Tibial nerve (tissue), 4 donors: ENCODE data around the gene SCAMP2. TPM values are rescaled to one million over a fixed set of nuclear protein-coding genes. Genes with fewer than 3 reads are reported as not detected.

Experiments used
- DNase-seq, 2 donors: peaks; one replicate each; pipeline ENCODE4 v3.0.0-alpha.2; 2019; ENCODE audit warnings: low spot score in 2 of 2
- H3K27ac ChIP-seq, 4 donors: fragments of 200-600 bp; sonication (generic) in 3 of 4; one replicate each; pipeline ENCODE4 v1.5.1; 2017 to 2019; ENCODE audit warnings: mild to moderate bottlenecking in 1 of 4
- H3K27me3 ChIP-seq, 2 donors: fragments of 200-600 bp; sonication (generic) in 1 of 2; one replicate each; pipeline versions ENCODE4 v1.5.1 to v1.6.0; 2017 to 2019
- H3K36me3 ChIP-seq, 3 donors: fragments of 200-600 bp; sonication (generic); one replicate each; pipeline ENCODE4 v1.5.1; 2018 to 2019
- H3K4me1 ChIP-seq, 4 donors: fragments of 200-600 bp; sonication (generic) in 3 of 4; one replicate each; pipeline ENCODE4 v1.5.1; 2017 to 2019
- H3K4me3 ChIP-seq, 4 donors: fragments of 200-600 bp; sonication (generic) in 3 of 4; one replicate each; pipeline ENCODE4 v1.5.1; 2017 to 2019; ENCODE audit warnings: mild to moderate bottlenecking in 1 of 4, moderate library complexity in 1 of 4
- H3K9me3 ChIP-seq, 4 donors: fragments of 200-600 bp; sonication (generic) in 3 of 4; one replicate each; pipeline ENCODE4 v1.5.1; 2017 to 2019
- EP300 ChIP-seq, 2 donors: sonication (generic); formaldehyde crosslinking; IDR thresholded peaks; one replicate each; pipeline ENCODE4 v1.6.1; 2017; ENCODE audit warnings: antibody characterized with exemption in 2 of 2, mild to moderate bottlenecking in 1 of 2
- POLR2A ChIP-seq, 2 donors: fragments of 450-650 bp; IDR thresholded peaks; one replicate each; pipeline ENCODE4 v1.6.1; 2017; ENCODE audit warnings: antibody characterized with exemption in 2 of 2, mild to moderate bottlenecking in 2 of 2, moderate library complexity in 2 of 2
- WGBS, 2 donors: methylation state at CpG; one replicate each; pipeline ENCODE4 v1.1.5; 2018; 5-methylcytosine and 5-hydroxymethylcytosine counted together
- total RNA-seq, 4 donors: library from RNA; depleted of rRNA; stranded (reverse); fragments of >200 nt; gene quantifications; one replicate each; pipeline ENCODE4 v1.1.0, GENCODE V29; 2016
- TF ChIP-seq, protein P1 (sequence below), 5 experiments: fragments of 200-600 bp in 3 of 5; fragments of 450-650 bp in 2 of 5; sonication (generic) in 3 of 5; IDR thresholded peaks; one replicate each; pipeline ENCODE4 v1.5.1; 2016 to 2019; ENCODE audit warnings: antibody characterized with exemption in 5 of 5, mild to moderate bottlenecking in 3 of 5, moderate library complexity in 2 of 5

The SCAMP2 gene
- total RNA-seq, 4 donors from 2014 or later: 47.6 to 72.0 (median 65.7) TPM

DNA sequence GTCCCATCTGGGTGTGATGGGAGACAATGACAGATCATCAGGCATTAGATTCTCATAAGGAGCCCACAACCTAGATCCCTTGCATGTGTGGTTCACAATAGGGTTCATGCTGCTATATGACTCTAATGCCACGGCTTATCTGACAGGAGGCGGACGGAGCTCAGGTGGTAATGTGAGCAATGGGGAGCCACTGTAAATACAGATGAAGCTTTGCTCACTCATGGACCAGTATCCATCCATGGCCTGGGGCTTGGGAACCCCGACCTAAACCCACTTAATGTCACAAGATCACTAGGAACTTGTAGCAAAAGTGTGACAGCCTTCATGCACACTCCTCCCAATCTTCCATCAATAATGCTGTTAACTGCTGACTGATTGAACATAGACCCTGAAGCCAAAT, 35.5 kb upstream of the SCAMP2 start:
- Histone ChIP-seq H3K9me3 (no peaks in the 10 kb centered on the region), H3K36me3 (peaks cover 0 to 36% (median 6%) of the 10 kb centered on the region in 3 donors), H3K4me3 (no peak overlapping the region), H3K27ac (no peak overlapping the region), H3K4me1 (peaks cover 0 to 26% (median 14%) of the 10 kb centered on the region in 4 donors), H3K27me3 (no peaks in the 10 kb centered on the region)
- WGBS, 2 donors: 95 to 100% methylated on average over 4 of the region's 4 CpGs
- TF ChIP-seq POLR2A (IDR thresholded peaks at IDR 0.05): no peak
- no peak for TF ChIP-seq EP300 (IDR thresholded peaks at IDR 0.05)
- TF ChIP-seq, protein P1, sequence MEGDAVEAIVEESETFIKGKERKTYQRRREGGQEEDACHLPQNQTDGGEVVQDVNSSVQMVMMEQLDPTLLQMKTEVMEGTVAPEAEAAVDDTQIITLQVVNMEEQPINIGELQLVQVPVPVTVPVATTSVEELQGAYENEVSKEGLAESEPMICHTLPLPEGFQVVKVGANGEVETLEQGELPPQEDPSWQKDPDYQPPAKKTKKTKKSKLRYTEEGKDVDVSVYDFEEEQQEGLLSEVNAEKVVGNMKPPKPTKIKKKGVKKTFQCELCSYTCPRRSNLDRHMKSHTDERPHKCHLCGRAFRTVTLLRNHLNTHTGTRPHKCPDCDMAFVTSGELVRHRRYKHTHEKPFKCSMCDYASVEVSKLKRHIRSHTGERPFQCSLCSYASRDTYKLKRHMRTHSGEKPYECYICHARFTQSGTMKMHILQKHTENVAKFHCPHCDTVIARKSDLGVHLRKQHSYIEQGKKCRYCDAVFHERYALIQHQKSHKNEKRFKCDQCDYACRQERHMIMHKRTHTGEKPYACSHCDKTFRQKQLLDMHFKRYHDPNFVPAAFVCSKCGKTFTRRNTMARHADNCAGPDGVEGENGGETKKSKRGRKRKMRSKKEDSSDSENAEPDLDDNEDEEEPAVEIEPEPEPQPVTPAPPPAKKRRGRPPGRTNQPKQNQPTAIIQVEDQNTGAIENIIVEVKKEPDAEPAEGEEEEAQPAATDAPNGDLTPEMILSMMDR (IDR thresholded peaks at IDR 0.05): no peak
- DNase-seq: no peak

DNA sequence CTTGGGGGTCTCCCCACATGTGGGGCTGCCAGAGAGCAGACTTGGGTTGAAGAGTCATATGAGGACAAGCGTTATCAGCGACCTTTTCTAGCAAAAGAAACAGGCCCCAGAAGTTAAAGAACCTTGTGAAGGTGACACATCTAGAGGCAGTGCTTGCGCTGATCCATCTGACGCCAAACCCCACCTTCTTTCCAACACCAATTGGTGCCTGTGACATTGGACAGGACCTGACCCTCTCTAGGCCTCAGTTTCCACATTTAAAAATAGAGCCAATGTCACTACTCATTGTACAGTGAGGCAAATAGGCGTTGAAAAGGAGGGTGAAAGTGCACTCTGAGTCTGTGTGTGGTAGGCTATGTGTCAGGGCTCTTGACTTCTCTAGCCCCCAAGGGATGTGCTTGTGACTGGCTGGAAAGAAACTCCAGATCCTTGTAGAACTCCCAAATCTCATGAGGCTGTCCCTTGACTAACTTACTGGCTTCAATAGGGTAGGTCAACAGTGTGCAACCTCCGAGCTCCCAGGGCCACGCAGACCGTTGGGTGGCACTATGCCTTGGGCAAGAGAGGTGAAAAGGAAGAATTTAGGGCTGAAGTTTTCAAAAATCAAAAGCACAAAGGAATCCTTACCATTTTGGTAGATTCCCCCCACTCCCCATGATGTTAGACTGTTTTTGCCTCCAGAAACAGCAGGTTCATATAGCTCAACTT, 34.2 kb upstream of the SCAMP2 start:
- Histone ChIP-seq H3K27me3 (no peaks in the 10 kb centered on the region), H3K4me1 (peaks cover 0 to 32% (median 14%) of the 10 kb centered on the region in 4 donors), H3K4me3 (peak overlapping the region; percentile 59 to 94 (median 76)), H3K36me3 (peaks cover 0 to 36% (median 8%) of the 10 kb centered on the region in 3 donors), H3K27ac (peak overlapping the region; percentile 72 to 96 (median 90)), H3K9me3 (no peaks in the 10 kb centered on the region)
- no peak for DNase-seq
- WGBS, 2 donors: 33 to 40% methylated on average over 8 of the region's 8 CpGs
- TF ChIP-seq EP300 (IDR thresholded peaks at IDR 0.05) (no peak), POLR2A (IDR thresholded peaks at IDR 0.05) (no peak)
- TF ChIP-seq, protein P1 (IDR thresholded peaks at IDR 0.05): no peak

DNA sequence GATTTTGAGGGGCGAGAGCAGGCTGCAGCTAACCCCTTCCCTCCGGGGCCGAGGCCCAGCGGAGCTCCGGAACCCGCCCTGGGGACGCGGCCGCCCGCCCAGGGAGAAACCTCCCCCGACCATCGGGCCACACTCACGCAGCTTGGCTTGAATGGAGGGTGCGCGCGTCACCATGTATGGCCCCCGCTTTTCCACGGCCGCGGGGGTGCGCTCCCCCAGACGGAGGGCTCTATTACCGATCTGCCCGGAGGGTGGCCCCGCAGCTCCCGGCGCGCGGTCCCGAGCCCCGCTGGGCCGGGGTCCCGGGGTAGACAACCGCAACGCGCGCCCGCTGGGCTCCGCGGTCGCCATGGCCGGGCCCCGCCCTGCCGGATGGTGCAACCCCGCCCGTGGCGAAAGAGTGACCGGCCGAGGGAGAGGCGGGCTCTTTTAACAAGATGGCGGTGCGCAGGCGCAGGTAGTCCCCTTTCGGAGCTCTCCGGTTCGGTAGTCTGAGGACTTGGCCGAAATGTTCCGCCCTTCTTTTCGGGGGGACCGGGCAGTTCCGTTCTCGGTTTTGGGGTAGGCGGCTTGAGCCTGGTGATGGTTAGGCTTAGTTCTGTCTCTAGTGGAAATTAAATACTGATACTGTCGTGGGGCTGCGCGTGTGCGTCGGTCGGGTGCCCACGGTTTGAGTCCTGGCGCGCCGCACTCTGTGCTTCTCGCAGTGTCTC, 33.4 kb upstream of the SCAMP2 start, which contains the start of gene FAM219B:
Gene FAM219B (minus strand): TSS at position 402 of the 713 bp plus-strand sequence. CDS start 51 bp downstream, at position 351.
- H3K4me3 ChIP-seq: peak within 1 kb of the TSS; percentile 59 to 94 (median 76)
- 0 to 1% methylated on average over 44 to 61 of the region's 74 CpGs for WGBS, 2 donors
- H3K9me3 ChIP-seq: no peaks in the 10 kb centered on the region
- H3K36me3 ChIP-seq: peaks cover 0 to 34% (median 12%) of the 10 kb centered on the region in 3 donors
- peak within 1 kb of the TSS; percentile 72 to 96 (median 90) for H3K27ac ChIP-seq
- H3K27me3 ChIP-seq: no peaks in the 10 kb centered on the region
- TF ChIP-seq POLR2A (IDR thresholded peaks at IDR 0.05) (peak; percentile 76 to 93), EP300 (IDR thresholded peaks at IDR 0.05) (peak; percentile 42 to 87)
- TF ChIP-seq, protein P1 (IDR thresholded peaks at IDR 0.05): peak in 1 of 5 experiments; percentile 38
- H3K4me1 ChIP-seq: peaks cover 0 to 39% (median 15%) of the 10 kb centered on the region in 4 donors
- DNase-seq: peak; percentile 85 to 88

DNA sequence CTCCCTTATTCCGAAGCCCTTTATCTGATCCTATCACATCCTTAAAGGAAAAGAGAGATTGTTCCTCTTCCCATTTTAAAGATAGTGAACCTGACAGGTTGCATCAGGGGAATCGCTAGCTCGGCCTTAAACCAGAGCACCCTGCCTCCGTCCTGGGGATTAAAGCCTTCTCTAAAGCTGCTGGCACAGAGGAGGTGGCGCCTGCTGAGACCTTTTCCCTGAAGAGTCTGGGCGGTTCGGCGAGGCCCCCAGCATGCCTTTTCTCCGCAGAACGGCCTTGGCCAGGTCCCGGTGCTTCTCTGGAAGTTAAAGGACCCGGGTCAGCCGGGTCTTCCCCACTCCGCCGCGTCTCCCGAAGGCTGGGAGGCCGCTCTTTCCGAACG, 32.9 kb upstream of the SCAMP2 start:
- Histone ChIP-seq H3K4me1 (peaks cover 0 to 45% (median 17%) of the 10 kb centered on the region in 4 donors), H3K27me3 (no peaks in the 10 kb centered on the region), H3K4me3 (peak overlapping the region; percentile 59 to 94 (median 76)), H3K36me3 (peaks cover 0 to 37% (median 12%) of the 10 kb centered on the region in 3 donors), H3K27ac (peak overlapping the region; percentile 72 to 96 (median 90)), H3K9me3 (no peaks in the 10 kb centered on the region)
- no peak for DNase-seq
- WGBS, 2 donors: 0 to 1% methylated on average over 17 to 19 of the region's 20 CpGs
- TF ChIP-seq, protein P1 (IDR thresholded peaks at IDR 0.05): no peak
- TF ChIP-seq EP300 (IDR thresholded peaks at IDR 0.05) (no peak), POLR2A (IDR thresholded peaks at IDR 0.05) (no peak)
